Calu3 (cell line): Measurements from ENCODE around the gene B3GNT4. TPM values are rescaled to one million over a fixed set of nuclear protein-coding genes. Genes with fewer than 3 reads are reported as not detected.

Experiments
- BruUV-seq: library from RNA; stranded (reverse); fragments of 400-500 nt; replicated peaks from 2 replicates; lab custom pipeline; 2021; lab: Mats Ljungman, UMichigan
- CTCF ChIA-PET: fragments of 300-600 bp; sonication (Branson Sonifier 250); formaldehyde crosslinking; loops from one replicate; lab custom pipeline; 2022; ENCODE audit warnings: antibody characterized with exemption; lab: Charles Lee
- DNase-seq: peaks from one replicate; pipeline ENCODE4 v3.0.0; 2022
- H3K27ac Mint-ChIP-seq: one replicate; pipeline ENCODE4 v1.8.0; 2022; ENCODE audit warnings: mixed read lengths; ENCODE audit not compliant: unreplicated experiment
- H3K27me3 Mint-ChIP-seq: one replicate; pipeline ENCODE4 v1.8.0; 2022; ENCODE audit warnings: mixed read lengths; ENCODE audit not compliant: unreplicated experiment
- H3K36me3 Mint-ChIP-seq: one replicate; pipeline ENCODE4 v1.8.0; 2022; ENCODE audit warnings: mild to moderate bottlenecking, moderate library complexity, mixed read lengths; ENCODE audit not compliant: insufficient read depth, unreplicated experiment
- H3K4me1 Mint-ChIP-seq: one replicate; pipeline ENCODE4 v1.8.0; 2022; ENCODE audit warnings: mild to moderate bottlenecking, low read depth, mixed read lengths; ENCODE audit not compliant: unreplicated experiment
- H3K4me3 Mint-ChIP-seq: one replicate; pipeline ENCODE4 v1.8.0; 2022; ENCODE audit warnings: mild to moderate bottlenecking, low read depth, moderate library complexity, mixed read lengths; ENCODE audit not compliant: unreplicated experiment
- H3K9me3 Mint-ChIP-seq: one replicate; pipeline ENCODE4 v1.8.0; 2022; ENCODE audit warnings: low read depth, mixed read lengths; ENCODE audit not compliant: unreplicated experiment
- intact Hi-C: fragments of 100-400 bp; cut with micrococcal nuclease; formaldehyde crosslinking; loops from one replicate; pipeline ENCODE4 v1.10.0; 2022; ENCODE audit not compliant: unreplicated experiment
- total RNA-seq: library from RNA; stranded (reverse); gene quantifications from 2 replicates; pipeline ENCODE4 v1.2.3, GENCODE V29; 2022
- TF ChIP-seq, protein P1 (sequence below): fragments of 200-600 bp; IDR thresholded peaks from one replicate; pipeline ENCODE4 v1.8.0; 2022; ENCODE audit warnings: antibody characterized with exemption; ENCODE audit not compliant: unreplicated experiment

The B3GNT4 gene
- total RNA-seq, 1 experiment from 2014 or later = 0.47 TPM

- BruUV-seq = no TSS peak
- TF ChIP-seq, protein P1, sequence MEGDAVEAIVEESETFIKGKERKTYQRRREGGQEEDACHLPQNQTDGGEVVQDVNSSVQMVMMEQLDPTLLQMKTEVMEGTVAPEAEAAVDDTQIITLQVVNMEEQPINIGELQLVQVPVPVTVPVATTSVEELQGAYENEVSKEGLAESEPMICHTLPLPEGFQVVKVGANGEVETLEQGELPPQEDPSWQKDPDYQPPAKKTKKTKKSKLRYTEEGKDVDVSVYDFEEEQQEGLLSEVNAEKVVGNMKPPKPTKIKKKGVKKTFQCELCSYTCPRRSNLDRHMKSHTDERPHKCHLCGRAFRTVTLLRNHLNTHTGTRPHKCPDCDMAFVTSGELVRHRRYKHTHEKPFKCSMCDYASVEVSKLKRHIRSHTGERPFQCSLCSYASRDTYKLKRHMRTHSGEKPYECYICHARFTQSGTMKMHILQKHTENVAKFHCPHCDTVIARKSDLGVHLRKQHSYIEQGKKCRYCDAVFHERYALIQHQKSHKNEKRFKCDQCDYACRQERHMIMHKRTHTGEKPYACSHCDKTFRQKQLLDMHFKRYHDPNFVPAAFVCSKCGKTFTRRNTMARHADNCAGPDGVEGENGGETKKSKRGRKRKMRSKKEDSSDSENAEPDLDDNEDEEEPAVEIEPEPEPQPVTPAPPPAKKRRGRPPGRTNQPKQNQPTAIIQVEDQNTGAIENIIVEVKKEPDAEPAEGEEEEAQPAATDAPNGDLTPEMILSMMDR = no peak
- intact Hi-C loops = no loop called here
- DNase-seq = no peak
- CTCF ChIA-PET = no interaction called here
- Mint-ChIP-seq H3K27ac (no peak overlapping the region), H3K4me3 (no peak overlapping the region), H3K9me3 (no peaks in the 10 kb centered on the region), H3K27me3 (peaks cover 32% of the 10 kb centered on the region), H3K36me3 (no peaks in the 10 kb centered on the region), H3K4me1 (no peaks in the 10 kb centered on the region)
Measured at GRCh38 chr12:122160761-122161160, 42.7 kb upstream of the B3GNT4 start.

DNA sequence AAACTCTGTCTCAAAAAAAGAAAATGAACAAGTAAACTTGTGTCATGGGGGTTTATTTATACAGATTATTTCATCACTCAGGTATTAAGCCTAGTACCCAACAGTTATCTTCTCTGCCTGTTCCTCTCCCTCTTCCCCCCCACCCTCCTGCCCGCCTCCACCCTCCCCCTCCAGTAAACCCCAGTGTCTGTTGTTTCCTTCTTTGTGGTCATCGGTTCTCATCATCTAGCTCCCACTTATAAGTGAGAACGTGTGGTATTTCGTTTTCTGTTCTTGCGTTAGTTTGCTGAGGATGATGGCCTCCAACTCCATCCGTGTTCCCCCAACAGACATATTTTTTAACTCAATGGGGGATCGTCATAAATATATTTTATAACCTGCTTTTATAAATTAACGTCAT, 41.8 kb upstream of the B3GNT4 start:
- H3K4me3 Mint-ChIP-seq = no peak overlapping the region
- H3K9me3 Mint-ChIP-seq = no peaks in the 10 kb centered on the region
- no peak overlapping the region for H3K27ac Mint-ChIP-seq
- TF ChIP-seq, protein P1 = no peak
- intact Hi-C loops = no loop called here
- H3K27me3 Mint-ChIP-seq = peaks cover 27% of the 10 kb centered on the region
- CTCF ChIA-PET = no interaction called here
- H3K36me3 Mint-ChIP-seq = no peaks in the 10 kb centered on the region
- DNase-seq = no peak
- BruUV-seq = no TSS peak
- no peaks in the 10 kb centered on the region for H3K4me1 Mint-ChIP-seq

- Mint-ChIP-seq H3K4me1 (no peaks in the 10 kb centered on the region), H3K9me3 (no peaks in the 10 kb centered on the region), H3K36me3 (no peaks in the 10 kb centered on the region), H3K4me3 (no peak overlapping the region), H3K27ac (no peak overlapping the region), H3K27me3 (peaks cover 27% of the 10 kb centered on the region)
- intact Hi-C loops = no loop called here
- BruUV-seq = no TSS peak
- CTCF ChIA-PET = interaction anchor here (0.7 kb wide), 1 partner anchor 157 kb away, joined by 4 read pairs; no protein-coding TSS in a partner anchor
- DNase-seq = no peak
- TF ChIP-seq, protein P1 = no peak
Measured at GRCh38 chr12:122162976-122163375, 40.5 kb upstream of the B3GNT4 start.

GRCh38 chr12:122166422-122167349, 36.8 kb upstream of the B3GNT4 start:
- BruUV-seq = no TSS peak
- H3K4me1 Mint-ChIP-seq = no peaks in the 10 kb centered on the region
- TF ChIP-seq, protein P1 = no peak
- CTCF ChIA-PET = interaction anchor here (0.7 kb wide), 1 partner anchor 1471 kb away, joined by 6 read pairs; no protein-coding TSS in a partner anchor
- intact Hi-C loops = no loop called here
- H3K27me3 Mint-ChIP-seq = peaks cover 24% of the 10 kb centered on the region
- DNase-seq = no peak
- no peaks in the 10 kb centered on the region for H3K9me3 Mint-ChIP-seq
- H3K27ac Mint-ChIP-seq = no peak overlapping the region
- no peak overlapping the region for H3K4me3 Mint-ChIP-seq
- H3K36me3 Mint-ChIP-seq = no peaks in the 10 kb centered on the region
